ENCODE results near the gene NUP62. TPM values are rescaled to one million over a fixed set of nuclear protein-coding genes. Genes with fewer than 3 reads are reported as not detected.

NUP62 gene
- polyA plus RNA-seq, 1 donor (not counting 4 experiments of a cell fraction or from before 2014, with no cell fraction given): 12.9 TPM

DNA sequence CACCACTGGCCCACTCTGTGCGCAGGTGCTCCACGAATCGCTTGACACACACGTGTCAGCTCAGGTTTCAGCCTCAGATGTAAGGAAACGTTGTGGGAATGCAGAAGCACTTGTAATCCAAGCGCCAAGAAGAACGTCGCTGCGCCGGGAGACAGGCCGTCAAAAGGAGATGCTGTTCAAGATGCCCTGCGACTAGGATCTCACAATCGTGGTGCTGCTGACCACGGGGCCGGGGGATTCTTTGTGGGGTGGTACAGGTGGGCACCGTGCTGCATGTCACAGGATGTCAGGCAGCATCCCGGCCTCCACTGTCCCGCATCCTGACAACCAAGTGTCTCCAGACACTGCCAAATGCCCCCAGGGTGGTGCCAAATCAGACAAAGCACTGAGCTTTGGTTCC lies 48.6 kb upstream of the NUP62 start:
- H3K9me1 ChIP-seq (ENCODE audit: control insufficient read depth, extremely low read depth, insufficient read depth, low read length): no peaks in the 10 kb centered on the region
- no peaks in the 10 kb centered on the region for H3K27me3 ChIP-seq (ENCODE audit: control insufficient read depth, extremely low read depth, insufficient read depth, low read length)
- no peaks in the 10 kb centered on the region for H3K36me3 ChIP-seq (ENCODE audit: control insufficient read depth in 2 of 2, extremely low read depth in 1 of 2, insufficient read depth in 2 of 2, low read length in 2 of 2)
- dilution Hi-C loops (cut with MboI; ENCODE audit: extremely low pct_ligation_motif_present, low sequenced_read_pairs): no loop called here
- no peak overlapping the region for H3K4me2 ChIP-seq (ENCODE audit: control insufficient read depth, extremely low read depth, insufficient read depth, low read depth, low read length)
- DNase-seq (ENCODE audit: low read depth, low spot score): no peak
- no peak for TF ChIP-seq EZH2 (IDR thresholded peaks at IDR 0.05; ENCODE audit: low read length)
- TF ChIP-seq, protein P1, sequence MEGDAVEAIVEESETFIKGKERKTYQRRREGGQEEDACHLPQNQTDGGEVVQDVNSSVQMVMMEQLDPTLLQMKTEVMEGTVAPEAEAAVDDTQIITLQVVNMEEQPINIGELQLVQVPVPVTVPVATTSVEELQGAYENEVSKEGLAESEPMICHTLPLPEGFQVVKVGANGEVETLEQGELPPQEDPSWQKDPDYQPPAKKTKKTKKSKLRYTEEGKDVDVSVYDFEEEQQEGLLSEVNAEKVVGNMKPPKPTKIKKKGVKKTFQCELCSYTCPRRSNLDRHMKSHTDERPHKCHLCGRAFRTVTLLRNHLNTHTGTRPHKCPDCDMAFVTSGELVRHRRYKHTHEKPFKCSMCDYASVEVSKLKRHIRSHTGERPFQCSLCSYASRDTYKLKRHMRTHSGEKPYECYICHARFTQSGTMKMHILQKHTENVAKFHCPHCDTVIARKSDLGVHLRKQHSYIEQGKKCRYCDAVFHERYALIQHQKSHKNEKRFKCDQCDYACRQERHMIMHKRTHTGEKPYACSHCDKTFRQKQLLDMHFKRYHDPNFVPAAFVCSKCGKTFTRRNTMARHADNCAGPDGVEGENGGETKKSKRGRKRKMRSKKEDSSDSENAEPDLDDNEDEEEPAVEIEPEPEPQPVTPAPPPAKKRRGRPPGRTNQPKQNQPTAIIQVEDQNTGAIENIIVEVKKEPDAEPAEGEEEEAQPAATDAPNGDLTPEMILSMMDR (optimal IDR thresholded peaks at IDR 0.05 in 1 of 3, IDR thresholded peaks at IDR 0.05 in 1 of 3, conservative IDR thresholded peaks at IDR 0.05 in 1 of 3; ENCODE audit: extremely low read depth in 1 of 3, insufficient read depth in 2 of 3, low read length in 3 of 3): no peak
- no peaks in the 10 kb centered on the region for H3K4me1 ChIP-seq (ENCODE audit: control insufficient read depth, extremely low read depth, insufficient read depth, low read length)
- H3K79me2 ChIP-seq (ENCODE audit: control insufficient read depth, insufficient read depth, low read length): no peaks in the 10 kb centered on the region
- H2AFZ ChIP-seq (ENCODE audit: control insufficient read depth, low read length): no peak overlapping the region
- no peaks in the 10 kb centered on the region for H3K9me3 ChIP-seq (ENCODE audit: control insufficient read depth, low read depth, low read length)
- no peak for FAIRE-seq
- H3K4me3 ChIP-seq (ENCODE audit: control insufficient read depth in 2 of 3, extremely low read depth in 1 of 3, insufficient read depth in 2 of 3, low read depth in 1 of 3, low read length in 3 of 3): no peak overlapping the region
- H4K20me1 ChIP-seq (ENCODE audit: control insufficient read depth, extremely low read depth, insufficient read depth, low read length): no peaks in the 10 kb centered on the region
- no peak overlapping the region for H3K9ac ChIP-seq (ENCODE audit: control insufficient read depth, extremely low read depth, insufficient read depth, low read length)
- H3K27ac ChIP-seq (ENCODE audit: control insufficient read depth, insufficient read depth, low read length): no peak overlapping the region

DNA sequence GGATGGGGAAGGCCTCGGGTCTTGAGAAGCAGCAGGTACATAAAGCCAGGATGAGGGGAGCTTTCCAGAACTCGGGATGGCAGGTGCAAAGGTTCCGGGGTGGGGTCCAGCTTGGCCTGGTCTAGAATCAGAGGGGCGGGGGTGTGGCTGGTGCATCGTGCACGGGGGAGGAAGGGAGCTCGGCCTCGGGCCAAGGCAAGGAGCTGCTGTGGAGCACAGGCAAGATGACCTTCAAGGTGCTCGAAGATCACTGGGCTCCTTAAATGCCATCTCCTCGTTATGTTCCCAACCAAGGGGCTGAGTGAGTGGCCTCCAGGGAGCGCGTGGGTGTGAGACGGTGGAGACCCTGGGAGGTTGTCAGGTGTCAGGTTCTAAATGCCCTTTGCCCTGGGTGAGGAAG lies 47.8 kb upstream of the NUP62 start:
- no peak overlapping the region for H2AFZ ChIP-seq (ENCODE audit: control insufficient read depth, low read length)
- H3K4me1 ChIP-seq (ENCODE audit: control insufficient read depth, extremely low read depth, insufficient read depth, low read length): no peaks in the 10 kb centered on the region
- H3K4me3 ChIP-seq (ENCODE audit: control insufficient read depth in 2 of 3, extremely low read depth in 1 of 3, insufficient read depth in 2 of 3, low read depth in 1 of 3, low read length in 3 of 3): no peak overlapping the region
- no peak overlapping the region for H3K27ac ChIP-seq (ENCODE audit: control insufficient read depth, insufficient read depth, low read length)
- no peaks in the 10 kb centered on the region for H3K27me3 ChIP-seq (ENCODE audit: control insufficient read depth, extremely low read depth, insufficient read depth, low read length)
- FAIRE-seq (no peak), DNase-seq (ENCODE audit: low read depth, low spot score) (no peak)
- dilution Hi-C loops (cut with MboI; ENCODE audit: extremely low pct_ligation_motif_present, low sequenced_read_pairs): no loop called here
- no peaks in the 10 kb centered on the region for H3K36me3 ChIP-seq (ENCODE audit: control insufficient read depth in 2 of 2, extremely low read depth in 1 of 2, insufficient read depth in 2 of 2, low read length in 2 of 2)
- H3K9ac ChIP-seq (ENCODE audit: control insufficient read depth, extremely low read depth, insufficient read depth, low read length): no peak overlapping the region
- no peaks in the 10 kb centered on the region for H3K9me1 ChIP-seq (ENCODE audit: control insufficient read depth, extremely low read depth, insufficient read depth, low read length)
- H4K20me1 ChIP-seq (ENCODE audit: control insufficient read depth, extremely low read depth, insufficient read depth, low read length): no peaks in the 10 kb centered on the region
- no peaks in the 10 kb centered on the region for H3K79me2 ChIP-seq (ENCODE audit: control insufficient read depth, insufficient read depth, low read length)
- no peaks in the 10 kb centered on the region for H3K9me3 ChIP-seq (ENCODE audit: control insufficient read depth, low read depth, low read length)
- TF ChIP-seq, protein P1 (optimal IDR thresholded peaks at IDR 0.05 in 1 of 3, IDR thresholded peaks at IDR 0.05 in 1 of 3, conservative IDR thresholded peaks at IDR 0.05 in 1 of 3; ENCODE audit: extremely low read depth in 1 of 3, insufficient read depth in 2 of 3, low read length in 3 of 3): no peak
- no peak for TF ChIP-seq EZH2 (IDR thresholded peaks at IDR 0.05; ENCODE audit: low read length)
- no peak overlapping the region for H3K4me2 ChIP-seq (ENCODE audit: control insufficient read depth, extremely low read depth, insufficient read depth, low read depth, low read length)

Data from keratinocyte (primary cell).